Measurements from ENCODE around the gene SMIM45.

The SMIM45 gene

DNA sequence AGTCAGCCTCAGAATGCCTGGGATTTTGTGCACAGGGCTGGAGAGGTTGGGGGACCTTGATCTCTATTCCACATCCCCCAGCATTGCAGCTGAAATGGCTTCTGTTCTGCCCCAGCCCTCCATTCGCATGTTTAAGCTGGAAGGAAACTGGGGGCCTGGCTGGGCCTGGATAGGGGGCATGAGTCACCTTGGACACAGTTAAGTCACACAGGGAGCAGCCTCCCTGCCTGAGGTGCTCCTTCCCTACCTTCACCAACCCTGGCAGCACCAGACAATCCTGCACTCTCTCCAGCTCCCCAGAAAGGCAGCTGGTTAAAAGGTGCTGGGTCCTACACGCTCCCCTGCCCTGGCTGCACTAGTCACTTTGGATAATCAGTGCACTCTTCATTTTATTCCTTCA, 763 bp downstream of the SMIM45 start:
- TF ChIP-seq CTCF (conservative IDR thresholded peaks at IDR 0.05) (no peak), ZFX (IDR thresholded peaks at IDR 0.05) (no peak)
- no peak overlapping the region for H3K27ac ChIP-seq

DNA sequence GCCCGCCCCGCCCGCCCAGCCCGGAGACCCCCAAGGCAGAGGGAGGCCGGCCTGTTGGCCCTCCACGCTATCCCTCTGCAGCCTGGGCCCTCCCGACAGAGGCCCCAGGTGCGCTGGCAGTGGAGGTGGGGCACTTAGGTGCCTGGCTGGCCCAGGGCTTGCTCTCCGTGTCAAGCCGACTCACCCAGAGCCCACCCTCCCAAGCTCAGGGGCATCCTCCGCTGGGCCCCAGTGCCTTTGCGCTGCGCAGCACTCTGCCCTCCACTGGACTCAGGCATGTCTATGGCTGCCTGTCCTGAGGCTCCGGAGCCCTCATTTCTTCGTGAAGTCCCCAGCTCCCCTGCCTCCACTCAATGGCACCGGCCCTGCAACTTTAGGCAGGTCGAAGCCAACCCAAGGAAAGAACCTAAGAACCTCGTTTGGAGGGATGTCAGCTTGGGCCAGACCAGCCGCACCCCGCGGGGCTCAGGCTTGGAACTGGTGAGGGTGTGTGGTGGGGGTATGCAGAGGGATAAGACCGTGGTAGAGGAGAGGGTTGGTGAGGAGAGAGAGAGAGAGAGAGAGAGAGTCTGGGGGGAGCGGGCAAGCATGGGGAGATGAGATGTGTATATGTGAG, 6.1 kb downstream of the SMIM45 start:
- TF ChIP-seq ZFX (IDR thresholded peaks at IDR 0.05), result no peak
- TF ChIP-seq CTCF (conservative IDR thresholded peaks at IDR 0.05), result peak; percentile 37
- H3K27ac ChIP-seq, result no peak overlapping the region

DNA sequence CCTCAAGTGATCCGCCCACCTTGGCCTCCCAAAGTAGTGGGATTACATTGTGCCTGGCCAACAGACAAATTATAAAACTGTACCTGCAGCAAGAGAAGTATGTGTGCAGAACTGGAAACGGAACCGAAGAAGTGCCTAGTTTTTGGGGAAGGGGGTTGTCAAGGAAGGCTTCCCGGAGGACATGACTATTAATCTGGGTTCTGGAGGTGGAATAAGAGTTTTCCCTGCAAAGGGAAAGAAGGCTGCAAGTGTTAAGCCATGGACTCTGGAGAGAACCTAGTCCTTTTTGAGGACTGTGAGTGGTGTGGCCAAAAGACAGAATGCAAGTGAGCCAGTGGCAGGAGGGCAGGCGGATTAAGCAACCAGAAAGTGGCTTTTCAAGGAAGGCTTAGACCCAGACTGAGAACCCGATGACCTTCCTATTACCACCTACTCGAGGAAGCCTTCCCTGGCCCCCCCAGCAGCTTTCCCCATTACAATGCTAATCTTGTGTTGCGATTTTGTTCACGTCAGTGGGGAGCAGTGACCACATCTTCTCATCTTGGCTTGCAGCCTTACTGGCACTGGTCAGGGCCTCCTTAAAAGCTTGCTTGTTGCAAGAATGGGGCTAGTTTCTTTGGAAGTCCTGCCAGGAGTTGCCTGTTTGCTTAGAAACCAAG, 11.6 kb downstream of the SMIM45 start:
- H3K27ac ChIP-seq, result no peak overlapping the region

DNA sequence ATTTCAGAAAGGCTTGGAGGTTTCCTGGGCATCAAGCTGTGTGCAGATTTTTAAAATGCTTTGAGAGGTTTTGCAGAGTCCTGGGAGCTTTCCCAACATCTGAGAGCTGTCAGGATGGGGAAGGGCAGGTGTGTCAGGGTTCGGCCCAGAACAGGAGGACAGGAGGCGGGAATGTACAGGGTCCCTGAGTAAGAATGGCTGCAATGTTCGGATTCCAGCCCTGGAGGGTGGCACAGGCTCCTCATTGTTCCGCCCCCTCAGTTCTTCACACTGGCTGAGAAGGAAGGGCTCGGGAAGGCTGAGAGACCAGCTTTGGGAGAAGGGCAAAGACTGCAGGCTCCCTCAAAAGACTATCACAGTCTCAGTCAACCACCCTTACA, 12.2 kb downstream of the SMIM45 start:
- no peak overlapping the region for H3K27ac ChIP-seq
- TF ChIP-seq CTCF (conservative IDR thresholded peaks at IDR 0.05), result no peak
- TF ChIP-seq ZFX (IDR thresholded peaks at IDR 0.05), result no peak

More for the DNA sequence above, 11.6 kb downstream of the SMIM45 start:
- no peak for TF ChIP-seq ZFX (IDR thresholded peaks at IDR 0.05)
- no peak for TF ChIP-seq CTCF (conservative IDR thresholded peaks at IDR 0.05)

DNA sequence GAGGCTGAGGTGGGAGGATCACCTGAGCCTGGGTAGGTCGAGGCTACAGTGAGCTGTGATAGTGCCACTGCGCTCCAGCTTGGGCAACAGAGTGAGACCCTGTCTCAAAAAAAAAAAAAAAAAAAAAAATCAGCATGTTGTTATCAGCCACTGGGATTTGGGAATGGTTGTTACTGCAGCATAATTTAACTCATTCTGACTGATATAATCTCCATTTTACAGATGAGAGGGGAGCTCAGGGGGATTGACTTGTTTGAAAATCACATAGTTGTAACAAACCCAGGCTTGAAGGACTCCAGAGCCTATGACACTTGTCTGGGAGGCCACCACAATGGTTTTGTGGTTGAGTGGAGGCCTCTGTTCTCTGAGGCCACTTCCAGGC, 14.3 kb downstream of the SMIM45 start:
- no peak for TF ChIP-seq ZFX (IDR thresholded peaks at IDR 0.05)
- no peak for TF ChIP-seq CTCF (conservative IDR thresholded peaks at IDR 0.05)
- H3K27ac ChIP-seq, result no peak overlapping the region

GRCh38 chr22:41966607-41967240, 14.8 kb downstream of the SMIM45 start:
- TF ChIP-seq ZFX (IDR thresholded peaks at IDR 0.05) (no peak), CTCF (conservative IDR thresholded peaks at IDR 0.05) (no peak; the same call in 1 of the 2 replicates)
- H3K27ac ChIP-seq, result no peak overlapping the region

GRCh38 chr22:41968601-41969000, 16.7 kb downstream of the SMIM45 start:
- H3K27ac ChIP-seq, result no peak overlapping the region
- TF ChIP-seq CTCF (conservative IDR thresholded peaks at IDR 0.05) (no peak), ZFX (IDR thresholded peaks at IDR 0.05) (no peak)

Data from C4-2B (cell line).